Lung microvascular endothelial cell (primary cell): Measurements from ENCODE around the gene NOXO1. TPM values are rescaled to one million over a fixed set of nuclear protein-coding genes. Genes with fewer than 3 reads are reported as not detected.
"Not testable (repeated sequence)": the region's sequence is repeated elsewhere in the genome, so short reads cannot be mapped to it uniquely, and the experiment has no call there.

Experiments used
- DNase-seq, 2 donors: peaks; one replicate each; pipeline versions ENCODE4 v3.0.0 to v3.0.0-alpha.2; 2010; ENCODE audit warnings: low read depth in 2 of 2
- total RNA-seq: library from RNA; depleted of rRNA; stranded (reverse); fragments of >200 nt; gene quantifications from 2 replicates; pipeline ENCODE4 v1.2.1, GENCODE V29; 2014

The NOXO1 gene
- total RNA-seq, 1 donor from 2014 or later: under 0.01 TPM

- DNase-seq: no peak
Measured at GRCh38 chr16:1942047-1942809, 39.0 kb downstream of the NOXO1 start.

GRCh38 chr16:1941162-1942046 is 39.9 kb downstream of the NOXO1 start:
- DNase-seq: no peak

GRCh38 chr16:1940273-1941161 is 40.8 kb downstream of the NOXO1 start:
- DNase-seq: no peak

GRCh38 chr16:1939833-1940232 is 41.4 kb downstream of the NOXO1 start:
- DNase-seq: not testable (repeated sequence)

GRCh38 chr16:1938910-1939309 is 42.4 kb downstream of the NOXO1 start:
- DNase-seq: no peak

DNA sequence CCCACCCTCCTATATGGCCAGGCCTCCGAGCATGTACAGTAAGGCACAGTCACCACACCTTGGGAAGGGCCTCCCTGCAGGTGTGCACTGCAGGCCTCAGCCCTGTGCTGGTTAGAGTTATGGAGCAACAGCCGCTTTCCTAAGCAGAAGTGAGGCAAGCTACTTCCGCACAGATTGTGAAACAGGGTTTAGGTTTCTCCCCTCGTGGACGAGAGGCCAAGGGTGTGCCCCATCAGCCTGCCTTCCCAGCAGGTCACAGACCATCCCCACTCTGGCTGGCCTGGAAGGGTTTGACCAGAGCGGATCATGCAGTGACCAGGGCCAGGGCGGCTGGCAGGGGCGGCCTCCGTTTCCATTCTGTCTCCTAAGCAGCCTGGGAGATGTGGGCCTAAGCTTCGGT is 43.0 kb downstream of the NOXO1 start:
- DNase-seq: no peak

DNA sequence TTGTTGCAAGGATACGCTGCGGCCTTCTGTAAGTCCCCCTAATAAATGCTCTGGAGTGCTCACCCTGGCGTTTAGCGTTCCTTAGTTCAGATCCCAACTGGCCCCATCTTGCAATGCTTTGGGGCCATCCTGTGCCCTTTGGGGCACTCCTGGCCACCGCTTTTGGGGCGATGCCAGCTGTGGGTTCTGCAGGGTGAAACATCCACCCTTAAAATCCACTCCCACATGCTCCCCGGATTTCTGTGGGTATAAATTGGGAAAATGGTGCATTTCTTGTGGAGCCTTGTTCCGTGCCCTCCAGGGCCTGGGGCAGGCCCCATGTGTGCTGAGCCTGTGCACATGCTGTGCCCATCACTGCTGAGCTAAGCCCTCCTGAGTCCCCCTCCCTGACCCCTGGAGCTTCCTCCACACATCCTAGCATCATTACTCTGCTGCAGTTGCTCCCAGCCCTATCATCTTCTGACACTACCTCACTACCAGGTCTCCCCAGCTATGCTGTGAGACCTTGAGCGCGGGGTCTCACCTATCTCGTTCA is 44.3 kb downstream of the NOXO1 start:
- DNase-seq: no peak

GRCh38 chr16:1933097-1933661 is 48.1 kb downstream of the NOXO1 start:
- no peak for DNase-seq

- peak in 1 of 2 donors; percentile 38 for DNase-seq
Measured at GRCh38 chr16:1932050-1933028, 48.9 kb downstream of the NOXO1 start.

GRCh38 chr16:1930338-1930720 is 50.9 kb downstream of the NOXO1 start:
- no peak for DNase-seq

GRCh38 chr16:1929578-1930337 is 51.5 kb downstream of the NOXO1 start:
- peak; percentile 83 to 91 for DNase-seq

DNA sequence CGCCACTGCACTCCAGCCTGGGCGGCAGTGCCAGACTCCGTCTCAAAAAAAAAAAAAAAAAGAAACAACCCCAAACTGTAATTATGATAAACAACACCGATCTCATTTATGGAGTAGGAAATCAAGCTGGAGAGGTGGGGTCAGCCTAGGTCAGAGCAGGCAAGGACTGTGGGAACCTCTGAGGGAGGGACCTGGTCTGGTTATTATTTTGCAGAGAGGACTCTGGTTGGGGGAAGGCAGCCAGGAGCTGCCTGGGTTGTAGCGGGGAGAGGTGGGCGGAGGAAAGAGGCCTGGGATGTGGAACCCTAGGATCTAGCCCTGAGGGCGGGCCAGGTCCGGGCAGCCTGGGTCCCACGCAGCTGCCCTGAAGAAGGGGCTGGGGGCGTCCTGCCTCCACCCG is 52.2 kb downstream of the NOXO1 start:
- peak in 1 of 2 donors; percentile 26 for DNase-seq

Other genes starting within 250 kb of the NOXO1 start
- 32.3 and 47.4 TPM in 2 replicates for gene NME3, start 209.9 kb downstream of the NOXO1 start, total RNA-seq
- gene EME2, start 208.7 kb downstream of the NOXO1 start, total RNA-seq: 2.4 and 4.0 TPM in 2 replicates
- gene MRPS34, start 208.3 kb downstream of the NOXO1 start, total RNA-seq: 50.4 and 57.1 TPM in 2 replicates
- gene SPSB3, start 198.9 kb downstream of the NOXO1 start, total RNA-seq: 32.7 and 49.8 TPM in 2 replicates
- 56.7 and 57.3 TPM in 2 replicates for gene NUBP2, start 198.5 kb downstream of the NOXO1 start, total RNA-seq
- gene IGFALS, start 187.8 kb downstream of the NOXO1 start, total RNA-seq: not detected in 2 replicates
- gene HAGH, start 154.6 kb downstream of the NOXO1 start, total RNA-seq: 58.2 and 71.8 TPM in 2 replicates
- gene FAHD1, start 154.3 kb downstream of the NOXO1 start, total RNA-seq: 74.3 and 81.7 TPM in 2 replicates
- gene MEIOB, start 109.3 kb downstream of the NOXO1 start, total RNA-seq: not detected in 2 replicates
- gene HS3ST6, start 63.1 kb downstream of the NOXO1 start, total RNA-seq: not detected in 2 replicates
- 8.3 and 11.9 TPM in 2 replicates for gene MSRB1, start 38.3 kb downstream of the NOXO1 start, total RNA-seq
- gene RPL3L, start 26.8 kb downstream of the NOXO1 start, total RNA-seq: not detected in 2 replicates
- gene NDUFB10, start 21.9 kb downstream of the NOXO1 start, total RNA-seq: 113 and 126 TPM in 2 replicates
- 2,011 and 3,024 TPM in 2 replicates for gene RPS2, start 16.6 kb downstream of the NOXO1 start, total RNA-seq
- gene RNF151, start 14.6 kb downstream of the NOXO1 start, total RNA-seq: not detected in 2 replicates
- gene TBL3, start 9.4 kb downstream of the NOXO1 start, total RNA-seq: 20.5 and 21.2 TPM in 2 replicates
- 8.1 and 8.5 TPM in 2 replicates for gene GFER, start 2.7 kb upstream of the NOXO1 start, total RNA-seq
- 0.40 and 2.0 TPM in 2 replicates for gene SYNGR3, start 8.5 kb upstream of the NOXO1 start, total RNA-seq
- 8.9 and 9.7 TPM in 2 replicates for gene ZNF598, start 28.4 kb upstream of the NOXO1 start, total RNA-seq
- gene NPW, start 38.3 kb upstream of the NOXO1 start, total RNA-seq: 0.44 and 0.60 TPM in 2 replicates
- 42.1 and 47.6 TPM in 2 replicates for gene NHERF2, start 45.4 kb upstream of the NOXO1 start, total RNA-seq
- gene NTHL1, start 66.4 kb upstream of the NOXO1 start, total RNA-seq: 22.8 and 31.2 TPM in 2 replicates
- gene TSC2, start 66.5 kb upstream of the NOXO1 start, total RNA-seq: 23.8 and 29.0 TPM in 2 replicates
- gene PKD1, start 154.4 kb upstream of the NOXO1 start, total RNA-seq: 18.5 and 31.5 TPM in 2 replicates
- 0.20 and 0.65 TPM in 2 replicates for gene RAB26, start 167.2 kb upstream of the NOXO1 start, total RNA-seq
- 60.8 and 63.9 TPM in 2 replicates for gene TRAF7, start 174.3 kb upstream of the NOXO1 start, total RNA-seq
- under 0.01 TPM in 2 replicates for gene CASKIN1, start 215.1 kb upstream of the NOXO1 start, total RNA-seq
- 13.5 and 13.7 TPM in 2 replicates for gene MLST8, start 224.0 kb upstream of the NOXO1 start, total RNA-seq
- gene BRICD5, start 229.4 kb upstream of the NOXO1 start, total RNA-seq: 0.44 and 2.2 TPM in 2 replicates
- gene PGP, start 233.4 kb upstream of the NOXO1 start, total RNA-seq: 10.0 and 11.5 TPM in 2 replicates
- gene E4F1, start 242.1 kb upstream of the NOXO1 start, total RNA-seq: 16.1 and 20.8 TPM in 2 replicates